IMR-90 (cell line): Measurements from ENCODE around the gene FAXDC2.

Experiments used
- BHLHE40 ChIP-seq: fragments of 150-350 bp; IDR thresholded peaks from 2 replicates; pipeline ENCODE4 v1.6.1; 2016; ENCODE audit warnings: mild to moderate bottlenecking, low read depth, low read length
- CEBPB ChIP-seq: IDR thresholded peaks from 2 replicates; pipeline ENCODE4 v1.6.1; 2012; ENCODE audit warnings: low read depth, low read length, improper control_type of control experiment
- CHD1 ChIP-seq: IDR thresholded peaks from 2 replicates; pipeline ENCODE4 v1.6.1; 2012; ENCODE audit warnings: low read depth, low read length, improper control_type of control experiment
- ELK1 ChIP-seq: fragments of 150-350 bp; IDR thresholded peaks from 2 replicates; pipeline ENCODE4 v1.6.1; 2016; ENCODE audit warnings: low read depth, mild to moderate bottlenecking, low read length, moderate library complexity, borderline replicate concordance
- MAFK ChIP-seq: IDR thresholded peaks from 2 replicates; pipeline ENCODE4 v1.6.1; 2012; ENCODE audit warnings: low read depth, low read length, improper control_type of control experiment
- MAZ ChIP-seq: IDR thresholded peaks from 2 replicates; pipeline ENCODE4 v1.6.1; 2012; ENCODE audit warnings: low read depth, mild to moderate bottlenecking, low read length, improper control_type of control experiment, moderate library complexity, borderline replicate concordance
- MXI1 ChIP-seq: IDR thresholded peaks from 2 replicates; pipeline ENCODE4 v1.6.1; 2012; ENCODE audit warnings: low read depth, mild to moderate bottlenecking, low read length, moderate library complexity, borderline replicate concordance
- POLR2A ChIP-seq: IDR thresholded peaks from 2 replicates; pipeline ENCODE4 v1.6.1; 2012; ENCODE audit warnings: mild to moderate bottlenecking, low read depth, low read length
- RAD21 ChIP-seq: IDR thresholded peaks from 2 replicates; pipeline ENCODE4 v1.6.1; 2012; ENCODE audit warnings: low read length, improper control_type of control experiment
- RCOR1 ChIP-seq: IDR thresholded peaks from 2 replicates; pipeline ENCODE4 v1.6.1; 2012; ENCODE audit warnings: mild to moderate bottlenecking, low read length, improper control_type of control experiment; ENCODE audit not compliant: insufficient replicate concordance
- RFX5 ChIP-seq: IDR thresholded peaks from 2 replicates; pipeline ENCODE4 v1.8.0; 2012; ENCODE audit warnings: low read depth, mild to moderate bottlenecking, low read length, moderate library complexity
- SMC3 ChIP-seq: fragments of 150-350 bp; IDR thresholded peaks from 2 replicates; pipeline ENCODE4 v1.6.1; 2016; ENCODE audit warnings: low read depth, mild to moderate bottlenecking, antibody characterized with exemption, low read length, moderate library complexity
- TF ChIP-seq, protein P1 (sequence below): conservative IDR thresholded peaks from 2 replicates; pipeline ENCODE4 v1.5.1; 2012; ENCODE audit warnings: mild to moderate bottlenecking, low read depth, low read length, improper control_type of control experiment

DNA sequence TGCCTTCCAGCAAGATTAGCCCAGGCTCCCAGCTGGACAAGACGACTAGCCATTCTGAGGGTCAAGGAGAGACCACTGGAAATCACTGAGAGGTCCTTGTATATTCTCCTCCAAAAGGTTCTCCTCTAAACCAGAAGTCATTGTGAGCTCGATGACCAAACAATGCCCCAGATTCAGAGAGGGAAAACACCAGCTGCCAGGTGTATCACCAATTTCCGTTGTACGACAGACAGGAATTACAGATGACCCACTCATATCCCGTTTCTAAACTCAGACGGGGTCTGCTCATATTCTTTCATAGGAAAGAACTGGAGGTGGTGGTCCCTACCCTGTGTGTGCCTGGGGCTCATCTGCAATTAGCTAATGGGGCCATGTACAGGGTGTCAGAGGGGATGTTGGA lies 14.2 kb downstream of the FAXDC2 start:
- TF ChIP-seq, protein P1, sequence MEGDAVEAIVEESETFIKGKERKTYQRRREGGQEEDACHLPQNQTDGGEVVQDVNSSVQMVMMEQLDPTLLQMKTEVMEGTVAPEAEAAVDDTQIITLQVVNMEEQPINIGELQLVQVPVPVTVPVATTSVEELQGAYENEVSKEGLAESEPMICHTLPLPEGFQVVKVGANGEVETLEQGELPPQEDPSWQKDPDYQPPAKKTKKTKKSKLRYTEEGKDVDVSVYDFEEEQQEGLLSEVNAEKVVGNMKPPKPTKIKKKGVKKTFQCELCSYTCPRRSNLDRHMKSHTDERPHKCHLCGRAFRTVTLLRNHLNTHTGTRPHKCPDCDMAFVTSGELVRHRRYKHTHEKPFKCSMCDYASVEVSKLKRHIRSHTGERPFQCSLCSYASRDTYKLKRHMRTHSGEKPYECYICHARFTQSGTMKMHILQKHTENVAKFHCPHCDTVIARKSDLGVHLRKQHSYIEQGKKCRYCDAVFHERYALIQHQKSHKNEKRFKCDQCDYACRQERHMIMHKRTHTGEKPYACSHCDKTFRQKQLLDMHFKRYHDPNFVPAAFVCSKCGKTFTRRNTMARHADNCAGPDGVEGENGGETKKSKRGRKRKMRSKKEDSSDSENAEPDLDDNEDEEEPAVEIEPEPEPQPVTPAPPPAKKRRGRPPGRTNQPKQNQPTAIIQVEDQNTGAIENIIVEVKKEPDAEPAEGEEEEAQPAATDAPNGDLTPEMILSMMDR, result no peak
- no peak for TF ChIP-seq CEBPB
- TF ChIP-seq ELK1, result no peak
- no peak for TF ChIP-seq RAD21
- no peak for TF ChIP-seq MAFK
- TF ChIP-seq MAZ, result no peak
- TF ChIP-seq POLR2A, result no peak
- TF ChIP-seq RFX5, result no peak
- TF ChIP-seq SMC3, result no peak
- no peak for TF ChIP-seq CHD1
- TF ChIP-seq BHLHE40, result no peak
- TF ChIP-seq MXI1, result no peak
- TF ChIP-seq RCOR1, result no peak
